Kidney epithelial cell (primary cell): ENCODE results near the gene PUSL1. TPM values are rescaled to one million over a fixed set of nuclear protein-coding genes. Genes with fewer than 3 reads are reported as not detected.

ENCODE experiments used
- DNase-seq: peaks from one replicate; pipeline ENCODE4 v3.0.0-alpha.2; 2010; ENCODE audit warnings: low read depth
- H3K27me3 ChIP-seq: 2 replicates; pipeline ENCODE4 v1.6.0; 2011; ENCODE audit warnings: low read length; ENCODE audit not compliant: control insufficient read depth, insufficient read depth
- H3K36me3 ChIP-seq: 2 replicates; pipeline ENCODE4 v1.5.1; 2011; ENCODE audit warnings: low read length; ENCODE audit not compliant: control insufficient read depth, insufficient read depth
- H3K4me3 ChIP-seq: 2 replicates; pipeline ENCODE4 v1.5.1; 2011; ENCODE audit warnings: low read depth, mild to moderate bottlenecking, control low read depth, low read length
- total RNA-seq: library from RNA; depleted of rRNA; stranded (reverse); fragments of >200 nt; gene quantifications from 2 replicates; pipeline ENCODE4 v1.2.3, GENCODE V29; 2015
- TF ChIP-seq, protein P1 (sequence below): IDR thresholded peaks from 2 replicates; pipeline ENCODE4 v1.5.1; 2011; ENCODE audit warnings: mild to moderate bottlenecking, moderate library complexity, low read length, control low read depth, inconsistent platforms; ENCODE audit not compliant: insufficient read depth, poor library complexity, severe bottlenecking

PUSL1 gene
- total RNA-seq, 1 donor from 2014 or later = 45.1 TPM

DNA sequence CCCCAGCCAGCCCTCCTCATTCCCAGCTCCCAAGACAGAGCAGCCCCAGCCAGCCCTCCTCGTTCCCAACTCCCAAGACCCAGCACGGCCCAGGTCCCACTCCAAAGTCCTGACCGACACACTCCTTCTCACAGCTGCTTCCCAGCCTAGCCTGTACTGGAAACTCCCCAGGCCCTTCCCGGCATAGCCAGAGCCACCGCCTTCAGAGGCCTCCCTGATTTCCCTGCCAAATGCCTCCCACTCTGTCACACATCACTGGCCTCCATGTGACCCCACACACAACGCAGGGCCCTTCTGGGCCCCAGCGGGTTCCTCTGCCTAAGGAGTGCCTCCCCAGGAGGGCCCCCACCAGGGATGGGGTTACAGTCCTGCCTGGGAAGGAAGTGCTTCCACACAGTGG is 37.6 kb upstream of the PUSL1 start:
- TF ChIP-seq, protein P1, sequence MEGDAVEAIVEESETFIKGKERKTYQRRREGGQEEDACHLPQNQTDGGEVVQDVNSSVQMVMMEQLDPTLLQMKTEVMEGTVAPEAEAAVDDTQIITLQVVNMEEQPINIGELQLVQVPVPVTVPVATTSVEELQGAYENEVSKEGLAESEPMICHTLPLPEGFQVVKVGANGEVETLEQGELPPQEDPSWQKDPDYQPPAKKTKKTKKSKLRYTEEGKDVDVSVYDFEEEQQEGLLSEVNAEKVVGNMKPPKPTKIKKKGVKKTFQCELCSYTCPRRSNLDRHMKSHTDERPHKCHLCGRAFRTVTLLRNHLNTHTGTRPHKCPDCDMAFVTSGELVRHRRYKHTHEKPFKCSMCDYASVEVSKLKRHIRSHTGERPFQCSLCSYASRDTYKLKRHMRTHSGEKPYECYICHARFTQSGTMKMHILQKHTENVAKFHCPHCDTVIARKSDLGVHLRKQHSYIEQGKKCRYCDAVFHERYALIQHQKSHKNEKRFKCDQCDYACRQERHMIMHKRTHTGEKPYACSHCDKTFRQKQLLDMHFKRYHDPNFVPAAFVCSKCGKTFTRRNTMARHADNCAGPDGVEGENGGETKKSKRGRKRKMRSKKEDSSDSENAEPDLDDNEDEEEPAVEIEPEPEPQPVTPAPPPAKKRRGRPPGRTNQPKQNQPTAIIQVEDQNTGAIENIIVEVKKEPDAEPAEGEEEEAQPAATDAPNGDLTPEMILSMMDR = no peak
- peaks cover 1% of the 10 kb centered on the region for H3K36me3 ChIP-seq
- no peak overlapping the region for H3K4me3 ChIP-seq
- no peak for DNase-seq
- H3K27me3 ChIP-seq = no peaks in the 10 kb centered on the region

DNA sequence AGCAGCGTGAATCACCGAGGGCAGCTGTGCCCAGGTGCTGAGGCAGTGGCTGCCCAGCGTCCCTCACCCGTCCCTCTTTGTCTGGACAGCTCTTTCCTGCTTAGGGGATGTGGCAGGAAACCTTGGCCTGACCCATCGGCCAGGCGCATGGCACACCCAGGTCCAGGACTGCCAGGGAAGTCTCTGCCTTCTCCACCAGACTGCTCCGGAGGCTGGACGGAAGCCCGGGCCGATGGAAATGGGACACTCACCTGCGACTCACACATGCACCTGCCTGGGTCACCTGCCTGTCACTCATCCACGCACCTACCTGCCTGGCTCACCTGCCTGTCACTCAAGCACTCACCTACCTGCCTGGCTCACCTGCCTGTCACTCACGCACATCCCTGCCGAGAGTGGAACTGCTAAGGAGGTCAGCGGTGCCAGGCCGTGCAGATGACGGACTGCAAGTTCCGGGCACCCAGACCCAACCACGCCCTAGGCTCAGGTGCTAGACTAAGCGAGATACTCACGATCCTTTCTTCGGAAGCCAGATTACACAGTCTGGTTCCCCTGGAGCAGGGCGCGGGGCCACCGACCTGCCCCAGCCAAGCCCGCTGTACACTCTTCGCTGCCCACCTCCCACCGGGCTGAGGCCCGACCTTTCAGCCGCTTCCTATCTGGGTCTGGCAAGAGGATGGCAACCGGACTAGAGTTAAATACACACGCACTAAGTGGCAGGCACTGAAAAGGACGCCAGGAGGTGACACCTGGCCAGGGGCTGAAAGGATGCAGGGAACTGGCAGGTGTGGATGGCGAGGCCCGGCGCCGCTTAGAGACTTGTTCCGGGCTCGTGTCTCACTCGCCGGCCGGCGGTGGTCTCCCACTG is 35.8 kb upstream of the PUSL1 start:
- Histone ChIP-seq H3K4me3 (peak overlapping the region; percentile 91), H3K36me3 (no peaks in the 10 kb centered on the region), H3K27me3 (no peaks in the 10 kb centered on the region)
- no peak for DNase-seq
- TF ChIP-seq, protein P1 = no peak

DNA sequence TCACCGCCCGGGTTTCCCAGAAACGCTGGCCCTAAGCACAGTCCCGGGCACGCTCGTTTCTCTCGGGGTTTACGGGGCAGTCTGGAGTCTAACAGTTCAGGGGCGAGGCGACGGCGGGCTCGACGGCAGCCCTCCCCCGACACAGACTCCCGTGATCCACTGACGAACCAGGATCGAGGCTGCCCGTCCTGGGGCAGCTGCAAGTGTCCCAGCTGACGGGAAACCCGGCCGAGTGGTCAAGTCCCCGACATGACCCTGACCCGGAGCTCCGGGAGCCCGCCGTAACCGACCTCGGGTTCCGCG is 35.2 kb upstream of the PUSL1 start:
- no peaks in the 10 kb centered on the region for H3K27me3 ChIP-seq
- H3K36me3 ChIP-seq = no peaks in the 10 kb centered on the region
- TF ChIP-seq, protein P1 = no peak
- peak overlapping the region; percentile 91 for H3K4me3 ChIP-seq
- no peak for DNase-seq

DNA sequence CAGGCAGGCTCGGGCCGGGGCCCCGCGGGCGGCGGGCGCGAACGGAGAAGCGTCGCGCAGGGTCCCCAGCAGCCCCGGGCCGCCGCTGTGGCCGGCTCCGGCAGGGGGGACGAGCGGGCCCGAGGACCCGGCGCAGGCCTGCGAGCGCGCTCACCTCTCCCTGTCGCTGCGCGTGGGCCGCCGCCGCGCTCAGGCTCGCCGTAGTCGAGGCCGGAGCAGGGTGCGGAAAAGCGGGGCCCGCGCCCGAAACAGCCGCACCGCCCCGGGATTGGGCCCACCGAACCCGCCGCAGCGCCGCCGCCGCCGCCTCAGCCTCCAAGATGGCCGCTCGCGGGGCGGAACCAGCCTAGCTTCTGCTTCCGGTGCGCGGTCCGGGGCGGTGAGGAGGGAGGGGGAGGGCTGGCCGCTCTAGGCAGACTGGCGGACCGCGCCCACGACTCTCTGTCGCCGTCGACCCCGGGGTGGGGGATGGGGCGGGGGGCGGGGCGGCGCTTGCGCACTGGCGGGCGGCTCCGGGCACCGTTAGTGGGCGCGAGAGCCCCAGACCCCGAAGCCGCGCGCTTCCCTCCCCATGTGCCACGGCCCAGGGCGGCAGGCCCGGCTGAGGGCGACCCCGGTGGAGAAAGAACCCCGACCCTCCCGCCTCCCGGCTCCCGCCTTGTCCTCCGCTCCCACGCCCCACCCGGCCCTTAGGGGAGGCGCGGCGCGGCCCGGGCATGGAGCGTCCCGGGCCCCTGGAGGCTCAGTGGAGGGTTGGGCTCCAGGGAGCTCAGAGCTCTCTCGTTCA is 34.7 kb upstream of the PUSL1 start, which contains the start of gene UBE2J2:
UBE2J2 (minus strand) TSS at position 343 of the 787 bp plus-strand sequence. CDS start 5,862 bp downstream, outside the sequence.
- no peaks in the 10 kb centered on the region for H3K27me3 ChIP-seq
- H3K4me3 ChIP-seq = peak within 1 kb of the TSS; percentile 91
- H3K36me3 ChIP-seq = no peaks in the 10 kb centered on the region
- TF ChIP-seq, protein P1 = no peak
- DNase-seq = no peak

DNA sequence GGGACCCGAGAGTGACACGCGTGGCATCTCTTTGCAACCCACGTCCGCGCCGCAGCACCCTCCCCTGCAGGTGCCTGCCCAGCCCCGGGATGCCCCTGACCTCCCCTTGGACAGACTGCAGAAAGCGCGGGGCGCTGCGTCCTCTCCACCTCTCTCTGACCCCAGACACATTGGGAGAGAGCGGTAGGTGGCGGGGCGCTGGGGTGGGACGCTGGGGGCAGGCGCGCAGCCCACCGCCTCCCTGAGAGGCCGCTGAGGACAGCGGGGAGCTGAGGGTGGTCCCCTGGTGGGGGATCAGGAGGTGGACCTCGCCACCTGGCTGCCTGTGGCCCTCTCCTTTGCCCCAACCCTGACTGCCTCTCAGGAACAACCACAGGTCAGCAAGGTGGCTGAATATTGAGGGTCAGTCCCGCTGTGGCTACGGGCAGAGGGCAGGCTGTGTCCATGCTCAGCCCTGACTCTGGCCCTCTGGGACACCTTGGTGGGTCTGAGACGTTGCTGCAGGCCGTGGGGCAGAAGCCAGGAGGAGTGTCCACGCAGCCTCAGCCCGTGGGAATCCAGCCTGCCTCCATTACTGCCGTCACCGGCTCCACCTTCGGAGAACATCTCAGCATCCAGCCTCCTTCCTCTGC is 34.0 kb upstream of the PUSL1 start:
- no peak for DNase-seq
- peak overlapping the region; percentile 91 for H3K4me3 ChIP-seq
- TF ChIP-seq, protein P1 = no peak

More for the DNA sequence above, 34.0 kb upstream of the PUSL1 start:
- no peaks in the 10 kb centered on the region for H3K27me3 ChIP-seq
- H3K36me3 ChIP-seq = no peaks in the 10 kb centered on the region
